IMR-90 (cell line): ENCODE data around the gene CYB561D1.

Source experiments
- BHLHE40 ChIP-seq: fragments of 150-350 bp; IDR thresholded peaks from 2 replicates; pipeline ENCODE4 v1.6.1; 2016; ENCODE audit warnings: mild to moderate bottlenecking, low read depth, low read length
- CEBPB ChIP-seq: IDR thresholded peaks from 2 replicates; pipeline ENCODE4 v1.6.1; 2012; ENCODE audit warnings: low read depth, low read length, improper control_type of control experiment
- CHD1 ChIP-seq: IDR thresholded peaks from 2 replicates; pipeline ENCODE4 v1.6.1; 2012; ENCODE audit warnings: low read depth, low read length, improper control_type of control experiment
- MAFK ChIP-seq: IDR thresholded peaks from 2 replicates; pipeline ENCODE4 v1.6.1; 2012; ENCODE audit warnings: low read depth, low read length, improper control_type of control experiment
- MAZ ChIP-seq: IDR thresholded peaks from 2 replicates; pipeline ENCODE4 v1.6.1; 2012; ENCODE audit warnings: low read depth, mild to moderate bottlenecking, low read length, improper control_type of control experiment, moderate library complexity, borderline replicate concordance
- MXI1 ChIP-seq: IDR thresholded peaks from 2 replicates; pipeline ENCODE4 v1.6.1; 2012; ENCODE audit warnings: low read depth, mild to moderate bottlenecking, low read length, moderate library complexity, borderline replicate concordance
- NFE2L2 ChIP-seq: fragments of 150-350 bp; IDR thresholded peaks from 2 replicates; pipeline ENCODE4 v1.6.1; 2016; ENCODE audit warnings: low read depth, mild to moderate bottlenecking, low read length
- POLR2A ChIP-seq: IDR thresholded peaks from 2 replicates; pipeline ENCODE4 v1.6.1; 2012; ENCODE audit warnings: mild to moderate bottlenecking, low read depth, low read length
- RAD21 ChIP-seq: IDR thresholded peaks from 2 replicates; pipeline ENCODE4 v1.6.1; 2012; ENCODE audit warnings: low read length, improper control_type of control experiment
- TF ChIP-seq, protein P1 (sequence below): fragments of 150-350 bp; IDR thresholded peaks from 2 replicates; pipeline ENCODE4 v1.6.1; 2017; ENCODE audit warnings: mild to moderate bottlenecking, antibody characterized with exemption, low read length, low read depth
- TF ChIP-seq, protein P2 (sequence below): conservative IDR thresholded peaks from 2 replicates; pipeline ENCODE4 v1.5.1; 2012; ENCODE audit warnings: mild to moderate bottlenecking, low read depth, low read length, improper control_type of control experiment
- TF ChIP-seq, protein P3 (sequence below): fragments of 150-350 bp; IDR thresholded peaks from 2 replicates; pipeline ENCODE4 v1.6.1; 2016; ENCODE audit warnings: low read depth, mild to moderate bottlenecking, low read length, moderate library complexity, borderline replicate concordance

DNA sequence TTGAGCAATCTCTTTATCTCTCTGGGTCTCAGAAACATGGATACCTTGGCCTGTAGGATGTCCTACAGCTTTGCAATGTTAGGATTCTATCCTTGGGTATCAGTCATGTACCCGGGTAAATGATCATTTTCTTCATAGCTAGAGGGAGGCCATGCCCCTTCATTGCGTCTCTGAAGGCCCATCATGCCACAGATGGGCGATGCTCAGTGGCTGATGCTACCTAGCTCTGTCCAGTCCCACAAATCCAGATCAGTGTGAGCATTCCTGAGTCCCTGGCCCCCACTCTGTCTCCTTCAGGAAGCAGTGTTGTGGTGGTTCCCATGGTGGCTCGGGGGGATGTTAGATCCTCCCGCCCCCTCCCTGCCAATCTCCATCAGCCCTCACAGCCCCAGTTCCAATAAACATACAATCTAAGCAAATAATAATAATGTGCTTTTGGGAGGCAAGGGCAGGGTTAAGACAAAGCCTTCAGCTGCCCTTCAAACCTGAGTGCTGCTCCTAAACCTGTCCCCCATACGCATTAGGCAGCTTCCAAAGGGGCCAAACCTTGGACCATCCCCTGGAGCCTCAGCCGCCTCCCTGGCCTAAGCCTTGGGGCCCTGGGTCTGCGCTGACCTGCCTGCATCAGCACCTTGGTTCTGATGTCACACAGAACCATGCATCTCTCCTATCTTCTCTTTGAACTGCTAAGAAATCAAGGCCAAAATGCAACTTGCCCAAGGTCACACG lies 45.1 kb downstream of the CYB561D1 start:
- TF ChIP-seq, protein P1, sequence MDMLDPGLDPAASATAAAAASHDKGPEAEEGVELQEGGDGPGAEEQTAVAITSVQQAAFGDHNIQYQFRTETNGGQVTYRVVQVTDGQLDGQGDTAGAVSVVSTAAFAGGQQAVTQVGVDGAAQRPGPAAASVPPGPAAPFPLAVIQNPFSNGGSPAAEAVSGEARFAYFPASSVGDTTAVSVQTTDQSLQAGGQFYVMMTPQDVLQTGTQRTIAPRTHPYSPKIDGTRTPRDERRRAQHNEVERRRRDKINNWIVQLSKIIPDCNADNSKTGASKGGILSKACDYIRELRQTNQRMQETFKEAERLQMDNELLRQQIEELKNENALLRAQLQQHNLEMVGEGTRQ = no peak
- TF ChIP-seq, protein P2, sequence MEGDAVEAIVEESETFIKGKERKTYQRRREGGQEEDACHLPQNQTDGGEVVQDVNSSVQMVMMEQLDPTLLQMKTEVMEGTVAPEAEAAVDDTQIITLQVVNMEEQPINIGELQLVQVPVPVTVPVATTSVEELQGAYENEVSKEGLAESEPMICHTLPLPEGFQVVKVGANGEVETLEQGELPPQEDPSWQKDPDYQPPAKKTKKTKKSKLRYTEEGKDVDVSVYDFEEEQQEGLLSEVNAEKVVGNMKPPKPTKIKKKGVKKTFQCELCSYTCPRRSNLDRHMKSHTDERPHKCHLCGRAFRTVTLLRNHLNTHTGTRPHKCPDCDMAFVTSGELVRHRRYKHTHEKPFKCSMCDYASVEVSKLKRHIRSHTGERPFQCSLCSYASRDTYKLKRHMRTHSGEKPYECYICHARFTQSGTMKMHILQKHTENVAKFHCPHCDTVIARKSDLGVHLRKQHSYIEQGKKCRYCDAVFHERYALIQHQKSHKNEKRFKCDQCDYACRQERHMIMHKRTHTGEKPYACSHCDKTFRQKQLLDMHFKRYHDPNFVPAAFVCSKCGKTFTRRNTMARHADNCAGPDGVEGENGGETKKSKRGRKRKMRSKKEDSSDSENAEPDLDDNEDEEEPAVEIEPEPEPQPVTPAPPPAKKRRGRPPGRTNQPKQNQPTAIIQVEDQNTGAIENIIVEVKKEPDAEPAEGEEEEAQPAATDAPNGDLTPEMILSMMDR = no peak
- TF ChIP-seq RAD21 = no peak
- TF ChIP-seq NFE2L2 = no peak
- TF ChIP-seq POLR2A = no peak
- TF ChIP-seq CHD1 = no peak
- no peak for TF ChIP-seq BHLHE40
- no peak for TF ChIP-seq CEBPB
- no peak for TF ChIP-seq MXI1
- TF ChIP-seq, protein P3, sequence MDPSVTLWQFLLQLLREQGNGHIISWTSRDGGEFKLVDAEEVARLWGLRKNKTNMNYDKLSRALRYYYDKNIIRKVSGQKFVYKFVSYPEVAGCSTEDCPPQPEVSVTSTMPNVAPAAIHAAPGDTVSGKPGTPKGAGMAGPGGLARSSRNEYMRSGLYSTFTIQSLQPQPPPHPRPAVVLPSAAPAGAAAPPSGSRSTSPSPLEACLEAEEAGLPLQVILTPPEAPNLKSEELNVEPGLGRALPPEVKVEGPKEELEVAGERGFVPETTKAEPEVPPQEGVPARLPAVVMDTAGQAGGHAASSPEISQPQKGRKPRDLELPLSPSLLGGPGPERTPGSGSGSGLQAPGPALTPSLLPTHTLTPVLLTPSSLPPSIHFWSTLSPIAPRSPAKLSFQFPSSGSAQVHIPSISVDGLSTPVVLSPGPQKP = no peak
- TF ChIP-seq MAZ = no peak
- no peak for TF ChIP-seq MAFK
